KBM-7 (cell line): ENCODE data around the gene TMEM134.

Experiments
- DNase-seq: peaks from one replicate; pipeline ENCODE4 v3.0.0-alpha.2; 2015
- in situ Hi-C: fragments of 300-500 bp; cut with MboI; formaldehyde crosslinking; loops from 2 replicates; pipeline ENCODE4 v1.14.3; 2020; ENCODE audit warnings: low sequenced_read_pairs, low pct_unique_long_range_greater_than_20kb, mixed read lengths

The TMEM134 gene

DNA sequence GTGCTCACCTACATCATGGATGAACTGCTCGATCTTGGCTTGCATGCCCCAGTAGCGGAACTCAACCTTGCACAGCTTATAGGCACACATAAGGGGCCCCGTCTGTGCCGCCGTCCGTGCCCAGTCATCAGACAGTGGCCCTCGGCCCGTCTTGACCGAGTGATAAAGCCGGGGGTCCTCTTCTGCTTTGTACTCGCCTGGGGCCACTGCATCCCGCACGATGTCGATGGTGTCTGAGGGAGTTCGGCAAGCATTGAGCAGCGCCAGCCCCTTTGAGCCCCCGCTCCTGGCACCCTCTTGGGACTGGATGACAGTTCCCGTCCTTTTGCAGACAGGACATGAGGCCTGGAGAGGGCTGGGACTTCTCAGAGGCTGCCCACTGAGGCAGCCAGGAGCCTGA, 32.8 kb upstream of the TMEM134 start:
- no peak for DNase-seq

DNA sequence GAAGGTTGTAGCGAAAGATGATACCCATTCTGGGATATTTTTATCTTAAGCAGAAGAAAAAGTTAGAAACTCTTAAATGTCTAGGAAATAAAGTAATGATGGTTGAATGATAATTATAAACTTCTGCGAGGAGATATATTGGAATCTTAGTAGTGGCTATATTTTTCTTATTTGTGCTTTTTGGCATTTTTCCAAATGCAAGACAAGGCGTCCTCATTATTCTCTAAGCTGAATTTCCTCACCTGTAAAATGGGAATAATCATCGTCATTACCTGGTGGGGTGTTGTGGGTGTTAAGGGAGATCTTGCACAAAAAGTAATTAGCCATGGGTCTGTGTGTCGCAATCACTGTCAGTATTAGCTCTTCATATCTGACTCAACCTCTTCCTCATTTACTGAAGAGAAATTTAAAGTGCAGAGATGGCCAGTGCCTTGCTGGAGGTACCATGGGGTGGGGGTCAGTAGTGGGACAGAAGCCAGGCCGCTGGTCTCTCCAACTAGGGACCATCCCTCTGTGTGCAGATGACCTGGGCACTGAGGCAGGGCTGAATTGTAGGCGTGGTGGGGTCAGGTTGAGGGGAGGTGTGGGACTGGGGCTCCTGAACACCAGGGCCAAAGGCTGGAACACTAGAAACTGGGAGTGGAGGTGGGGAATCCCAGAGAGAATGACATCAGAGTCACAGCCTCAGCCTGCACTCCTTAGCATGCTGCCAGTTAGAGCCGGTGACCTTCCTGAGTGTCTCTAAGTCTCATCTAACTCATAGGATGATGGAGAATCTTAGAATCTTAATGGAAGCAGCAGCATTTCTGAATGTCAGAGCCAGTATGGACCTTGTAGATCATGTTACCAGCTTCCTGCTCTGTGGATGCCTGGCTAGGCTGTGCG, 32.0 kb upstream of the TMEM134 start:
- no peak for DNase-seq
- in situ Hi-C loops = no loop called here

More for the DNA sequence above, 32.8 kb upstream of the TMEM134 start:
- in situ Hi-C loops = no loop called here

DNA sequence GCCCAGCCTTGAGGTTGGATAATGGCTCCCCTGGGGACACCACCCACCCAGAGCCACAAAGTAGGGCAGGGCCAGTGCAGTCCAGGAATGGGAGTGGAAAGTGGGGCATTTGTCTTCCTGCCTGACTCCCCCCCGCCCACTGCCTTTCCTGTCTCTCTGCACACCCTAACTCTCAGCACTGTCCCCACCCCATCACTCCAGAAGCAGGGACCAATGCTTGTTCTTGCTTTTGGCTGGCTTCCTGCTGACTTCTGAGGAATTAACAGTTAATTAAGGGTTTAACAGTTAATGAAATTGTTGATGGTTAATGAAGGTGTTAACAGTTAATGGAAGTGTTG, 31.4 kb upstream of the TMEM134 start:
- in situ Hi-C loops = no loop called here

DNA sequence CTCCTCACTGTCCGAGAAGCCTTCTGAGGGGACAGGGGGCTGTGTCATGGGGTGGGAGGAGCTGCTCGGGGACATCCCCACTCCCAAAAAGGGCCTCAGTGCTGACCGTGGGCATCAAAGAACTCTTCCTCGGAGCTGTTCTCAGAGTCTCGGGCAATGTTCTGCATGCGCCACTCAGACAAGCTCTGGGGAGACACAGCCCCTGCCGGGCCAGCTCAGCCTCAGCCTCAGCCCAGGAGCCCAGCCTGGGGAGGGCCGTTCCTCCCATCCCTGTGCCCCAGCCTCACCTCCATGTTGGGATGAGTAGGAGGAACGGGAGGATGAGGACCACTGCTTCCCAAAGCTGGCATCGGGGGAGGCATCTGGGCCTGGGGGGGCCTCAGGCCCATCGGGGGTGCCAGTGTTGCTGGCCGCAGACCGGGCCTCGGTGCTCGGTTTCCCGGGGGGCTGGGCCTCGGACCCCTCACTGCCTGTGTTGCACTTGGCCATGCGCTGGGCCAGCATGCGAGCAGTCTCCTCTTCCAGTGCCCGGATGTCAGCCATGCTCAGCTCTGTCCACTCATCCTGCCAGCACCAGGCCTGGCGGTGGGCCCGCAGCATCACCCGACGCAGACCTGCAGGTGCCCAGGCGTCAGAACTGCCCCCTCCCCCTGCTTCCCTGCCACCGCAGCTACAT, 30.9 kb upstream of the TMEM134 start:
- no peak for DNase-seq
- in situ Hi-C loops = no loop called here

More for the DNA sequence above, 31.4 kb upstream of the TMEM134 start:
- no peak for DNase-seq

DNA sequence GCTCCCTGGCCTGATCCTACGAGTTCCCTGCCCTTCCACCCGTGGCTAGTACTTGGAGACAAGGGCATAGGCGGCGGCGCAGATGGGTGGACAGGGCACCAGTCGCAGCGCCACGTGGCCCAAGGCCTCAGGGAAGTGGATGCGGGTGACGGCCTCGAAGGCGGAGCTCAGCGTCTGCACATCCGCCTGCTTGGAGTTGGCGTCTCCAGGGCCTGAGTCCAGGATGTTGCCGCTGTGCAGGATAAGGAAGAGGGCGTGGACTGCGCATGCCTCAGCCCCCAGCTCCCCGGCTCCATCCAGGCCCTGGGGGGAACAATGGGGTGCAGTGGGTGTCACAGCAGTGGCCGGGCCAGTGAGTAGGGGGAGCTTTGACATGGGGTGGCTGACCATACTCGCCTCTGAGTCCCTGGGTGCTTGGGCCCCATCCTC, 29.5 kb upstream of the TMEM134 start:
- in situ Hi-C loops = no loop called here
- no peak for DNase-seq

DNA sequence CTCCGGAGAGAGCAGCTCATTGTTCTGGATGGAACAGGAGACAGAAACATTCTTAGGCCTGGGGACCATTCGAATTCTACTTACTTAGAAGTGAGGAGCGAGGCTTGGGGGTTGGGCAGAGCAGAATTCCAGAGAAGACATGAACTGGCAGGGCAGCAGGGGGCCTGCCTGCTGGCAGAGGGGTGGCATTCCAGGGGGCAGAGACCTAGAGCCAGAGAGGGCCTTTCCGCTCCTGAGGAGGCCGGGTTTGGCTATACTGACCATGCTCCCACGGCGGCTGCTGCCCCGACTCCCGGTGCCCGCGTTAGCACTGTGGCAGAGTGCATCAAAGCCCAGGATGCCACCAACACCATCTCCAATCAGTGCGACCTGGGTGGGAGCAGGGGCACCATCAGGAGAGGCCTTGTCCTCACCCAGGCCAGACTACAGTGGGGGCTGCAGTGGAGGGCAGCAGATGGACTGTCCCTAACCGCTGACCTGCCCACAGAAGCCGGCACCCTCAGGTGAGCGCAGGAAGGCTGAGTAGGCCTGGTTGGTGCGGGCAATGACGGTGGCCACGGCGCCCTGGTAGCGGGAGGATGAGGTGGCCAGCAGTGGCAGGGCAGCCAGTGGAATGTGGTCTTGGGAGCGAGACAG, 28.7 kb upstream of the TMEM134 start:
- in situ Hi-C loops = no loop called here
- DNase-seq = no peak

DNA sequence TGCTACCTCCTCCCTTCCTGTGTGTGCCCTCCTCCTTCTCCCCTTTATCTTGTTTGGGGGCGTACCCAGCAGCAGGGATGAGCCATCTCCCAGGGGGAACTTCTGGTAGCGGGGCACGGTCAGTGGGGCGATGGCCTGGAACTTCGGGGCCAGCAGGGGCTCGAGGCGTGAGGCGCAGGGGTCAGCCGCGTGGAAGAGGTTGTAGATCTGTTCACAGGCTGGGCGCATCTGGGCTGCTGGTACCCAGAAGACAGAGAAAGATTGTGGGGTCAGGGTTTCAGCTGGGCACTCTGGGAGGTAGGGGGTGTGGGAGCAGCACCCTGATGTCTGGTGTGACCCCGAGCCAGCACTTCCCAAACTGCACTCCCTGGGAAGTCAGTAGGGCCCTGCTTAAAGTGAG, 27.1 kb upstream of the TMEM134 start:
- no peak for DNase-seq
- in situ Hi-C loops = no loop called here

DNA sequence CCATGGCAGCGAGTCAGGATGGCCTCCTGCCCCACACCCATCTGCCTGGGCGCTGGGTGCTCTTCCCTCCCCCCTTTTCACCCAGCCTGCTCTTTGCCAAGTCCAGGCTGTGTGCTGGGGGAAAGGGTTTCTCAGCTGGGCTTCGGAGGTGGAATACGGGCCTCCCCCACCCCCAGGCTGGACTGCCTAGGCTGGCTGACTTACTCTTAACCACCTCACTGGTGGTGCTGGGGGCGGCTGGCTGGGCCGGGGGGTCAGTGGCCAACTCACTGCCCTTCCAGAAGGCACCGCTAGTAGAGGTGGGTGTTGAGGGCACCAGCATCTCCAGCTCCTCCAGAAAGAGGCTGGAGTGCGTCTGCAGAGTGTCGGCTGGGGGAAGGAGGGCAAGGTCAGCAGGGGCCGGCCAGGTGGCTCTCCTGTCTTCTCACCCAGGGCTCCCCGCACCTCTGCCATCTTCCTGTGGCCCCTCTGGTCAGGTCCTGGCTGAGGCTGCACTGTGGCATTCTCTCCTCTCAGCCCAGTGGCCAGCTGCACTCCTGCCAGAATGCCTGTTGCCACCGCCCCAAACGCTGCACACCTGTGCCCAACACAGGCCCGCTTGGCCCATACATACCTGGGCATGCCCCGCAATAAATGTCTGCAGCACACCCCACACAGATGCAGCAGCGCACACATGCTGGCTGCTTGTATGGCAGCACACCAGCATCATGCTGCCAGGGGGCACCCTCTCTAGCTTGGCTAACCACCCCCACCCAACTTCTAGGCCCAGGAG, 26.4 kb upstream of the TMEM134 start:
- in situ Hi-C loops = no loop called here
- no peak for DNase-seq

DNA sequence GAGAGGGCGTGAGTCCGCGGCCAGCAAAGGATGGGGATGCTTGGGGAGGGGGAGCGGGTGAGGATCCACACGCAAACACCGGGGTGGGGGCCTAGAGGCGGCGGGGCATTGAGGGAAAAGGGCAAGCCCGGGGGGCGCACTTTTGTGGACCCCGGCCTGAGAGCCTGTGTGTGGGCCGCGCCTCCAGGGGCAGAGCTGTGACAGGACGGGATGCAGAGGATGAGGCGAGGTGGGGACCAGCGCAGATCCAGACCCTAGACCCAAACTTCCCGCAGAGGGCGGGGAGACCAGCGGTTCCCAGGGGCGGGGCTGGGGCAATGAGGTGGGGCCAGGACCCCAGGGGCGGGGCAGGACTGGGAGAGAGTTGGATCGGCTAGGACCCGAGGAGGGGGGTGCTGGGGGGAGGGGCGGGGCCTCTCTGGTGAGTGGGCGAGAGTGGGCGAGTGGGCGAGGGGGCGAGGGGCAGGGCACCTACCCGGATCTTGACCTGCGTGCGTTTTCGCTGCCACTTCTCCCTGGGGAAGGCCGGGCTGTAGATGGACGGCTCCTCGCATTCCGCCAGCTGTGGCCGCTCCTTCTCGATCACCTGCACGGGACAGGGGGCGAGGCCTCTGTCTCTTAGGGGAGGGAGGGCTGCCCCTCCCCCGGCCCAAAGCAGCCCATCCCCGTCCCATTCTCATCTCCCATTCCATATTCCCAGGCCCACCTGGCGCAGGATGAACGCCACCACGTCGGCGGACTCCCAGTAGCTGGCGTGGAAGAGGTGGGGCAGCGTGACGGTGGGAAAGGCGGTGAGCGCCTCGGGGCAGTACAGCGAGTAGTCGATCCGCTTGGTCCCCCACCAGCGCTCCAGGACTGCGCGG, 25.6 kb upstream of the TMEM134 start:
- in situ Hi-C loops = no loop called here
- DNase-seq = no peak

DNA sequence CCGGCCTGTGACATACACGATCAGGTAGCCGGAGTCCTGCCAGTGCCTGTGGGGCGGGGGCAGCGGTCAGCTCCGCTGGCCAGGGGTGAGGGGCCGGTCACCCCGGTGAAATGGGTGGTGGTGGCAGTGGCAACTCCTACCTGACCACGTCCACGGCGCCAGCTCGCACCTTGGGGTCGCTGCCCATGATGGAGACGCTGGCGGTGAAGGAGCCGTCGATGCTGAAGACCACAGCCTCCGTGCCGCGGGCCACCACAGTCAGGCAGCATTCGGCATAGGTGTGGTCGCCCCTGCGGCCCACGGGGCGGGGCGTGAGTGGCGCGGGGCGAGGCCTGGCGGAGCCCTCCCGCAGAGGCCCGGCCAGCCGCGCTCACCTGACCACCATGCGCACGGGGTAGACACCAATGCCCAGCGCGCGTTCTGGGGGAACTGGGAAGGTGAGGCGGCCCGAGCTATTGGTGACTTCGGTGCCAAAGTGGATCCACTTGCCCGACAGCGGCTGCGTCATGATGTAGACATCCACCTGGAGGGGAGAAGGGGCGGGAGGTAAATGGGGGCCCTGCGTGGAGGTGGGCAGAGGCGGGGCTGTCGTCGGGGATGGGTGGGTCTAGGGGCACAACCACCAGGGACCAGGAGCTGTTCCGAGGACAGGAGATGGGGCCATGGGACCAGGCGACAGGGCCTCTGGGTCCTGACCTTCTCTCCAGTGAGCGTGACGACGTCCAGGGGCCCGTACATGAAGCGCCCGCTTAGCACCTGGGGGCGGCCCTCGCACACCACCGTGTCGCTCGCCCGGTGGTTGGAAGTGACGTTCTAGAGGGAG, 24.7 kb upstream of the TMEM134 start:
- in situ Hi-C loops = no loop called here
- no peak for DNase-seq

DNA sequence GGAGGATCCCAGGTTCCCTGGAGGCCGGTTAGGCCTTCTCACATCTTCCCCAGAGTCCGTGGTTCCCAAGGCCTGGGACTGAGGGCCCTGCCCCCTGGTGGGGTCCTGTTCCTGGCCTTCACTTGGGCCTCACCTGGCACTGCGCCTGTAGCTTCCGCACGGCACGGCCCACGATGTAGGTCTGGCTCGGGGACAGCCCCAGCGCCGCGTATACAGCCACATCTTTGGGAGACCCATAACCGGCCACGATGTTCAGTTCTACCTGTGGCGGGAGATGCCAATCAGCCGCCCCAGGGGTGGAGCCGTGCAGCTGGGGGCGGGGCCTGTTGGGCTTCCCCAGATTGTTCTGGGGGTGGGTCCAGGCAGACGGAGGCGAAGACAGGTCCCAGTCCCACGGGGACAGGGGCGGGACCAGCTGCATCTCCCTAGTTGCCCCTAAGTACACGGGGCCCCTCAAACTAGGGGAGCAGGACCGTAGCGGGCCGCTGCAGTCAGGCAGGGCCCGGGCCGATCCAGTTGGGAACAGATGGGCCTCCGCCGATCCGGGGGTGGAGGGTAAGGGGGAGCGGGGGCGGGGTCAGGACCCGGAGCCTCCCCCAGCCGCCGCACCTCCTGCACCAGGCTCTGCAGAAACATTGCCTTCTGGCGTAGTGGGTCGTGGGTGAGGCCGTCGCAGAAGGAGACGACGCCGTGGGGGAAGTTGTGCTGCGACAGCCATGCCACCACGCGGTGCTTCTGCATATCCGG, 23.9 kb upstream of the TMEM134 start:
- in situ Hi-C loops = no loop called here
- no peak for DNase-seq

DNA sequence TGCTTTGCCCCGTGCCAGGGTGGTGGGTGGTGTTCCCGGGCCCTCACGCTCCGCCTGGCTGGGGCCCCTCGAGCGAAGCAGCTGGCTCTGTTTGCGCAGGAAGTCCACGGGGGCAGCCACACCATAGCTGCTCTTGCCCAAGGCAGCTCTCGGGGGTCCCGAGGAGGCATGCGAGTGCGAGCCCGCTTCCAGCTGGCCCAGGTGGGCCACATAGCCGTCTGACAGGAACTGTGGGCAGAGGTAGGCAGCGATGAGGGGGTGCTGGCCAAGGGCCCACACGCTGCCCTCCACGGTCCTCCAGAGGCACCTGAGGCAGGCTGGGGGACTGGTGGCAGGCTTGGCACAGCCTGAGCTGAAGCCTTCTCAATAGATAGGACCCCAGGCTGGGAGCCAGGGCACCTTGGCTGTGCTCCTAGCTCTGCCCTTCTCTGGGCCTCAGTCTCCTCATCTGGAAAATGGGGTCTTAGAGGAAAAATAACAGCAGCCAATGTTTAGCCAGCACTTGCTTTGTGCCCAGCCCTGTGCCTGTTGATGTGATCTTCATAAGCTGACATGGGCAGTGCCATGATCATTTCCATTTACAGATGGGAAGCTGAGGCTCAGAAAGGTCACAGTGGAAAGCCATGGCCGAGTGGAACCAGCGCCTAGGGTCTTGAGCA, 23.1 kb upstream of the TMEM134 start:
- DNase-seq = no peak
- in situ Hi-C loops = no loop called here

DNA sequence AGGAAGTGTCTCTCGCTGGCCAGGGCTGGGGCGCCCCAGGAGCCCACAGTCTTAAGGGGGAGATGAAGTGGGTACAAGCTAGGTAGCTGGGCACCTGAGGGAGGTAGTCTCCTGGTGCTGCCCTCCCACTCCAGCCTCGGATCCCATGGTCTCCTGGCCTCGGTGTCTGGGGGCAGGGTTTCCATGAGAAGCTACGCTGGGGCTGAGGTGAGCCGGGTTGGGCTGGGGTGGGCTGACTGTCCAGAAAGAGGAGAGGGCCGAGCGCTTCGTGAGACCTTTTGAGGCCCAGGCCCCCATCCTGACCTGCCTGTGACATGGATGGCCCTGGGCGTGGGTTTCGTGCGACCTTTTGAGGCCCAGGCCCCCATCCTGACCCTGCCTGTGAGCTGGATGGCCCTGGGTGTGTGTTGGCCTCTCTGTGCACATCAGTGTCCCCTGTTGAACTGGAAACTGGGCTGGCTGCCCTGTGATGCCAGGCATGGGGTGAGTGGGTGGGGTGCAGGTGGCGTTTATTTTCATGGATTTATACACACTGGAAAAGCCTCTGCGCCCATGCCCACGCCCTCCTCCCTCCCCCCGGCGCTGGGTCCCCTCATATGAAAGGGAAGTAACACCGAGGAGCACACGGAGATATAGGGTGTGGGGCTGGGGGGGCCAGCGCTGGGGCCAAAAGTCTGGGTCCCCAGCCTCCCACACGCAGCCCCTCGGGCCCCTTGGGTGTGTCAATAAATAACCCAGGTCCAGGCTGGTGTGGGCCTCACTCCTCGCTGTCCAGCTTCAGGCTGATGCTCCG, 22.4 kb upstream of the TMEM134 start:
- in situ Hi-C loops = no loop called here
- DNase-seq = no peak

DNA sequence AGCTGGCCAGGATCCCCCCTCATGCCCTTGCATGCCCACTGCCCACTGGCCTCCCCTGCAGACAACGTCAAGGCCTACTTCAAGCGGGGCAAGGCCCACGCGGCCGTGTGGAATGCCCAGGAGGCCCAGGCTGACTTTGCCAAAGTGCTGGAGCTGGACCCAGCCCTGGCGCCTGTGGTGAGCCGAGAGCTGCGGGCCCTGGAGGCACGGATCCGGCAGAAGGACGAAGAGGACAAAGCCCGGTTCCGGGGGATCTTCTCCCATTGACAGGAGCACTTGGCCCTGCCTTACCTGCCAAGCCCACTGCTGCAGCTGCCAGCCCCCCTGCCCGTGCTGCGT, 21.6 kb upstream of the TMEM134 start:
- in situ Hi-C loops = no loop called here
- DNase-seq = no peak

DNA sequence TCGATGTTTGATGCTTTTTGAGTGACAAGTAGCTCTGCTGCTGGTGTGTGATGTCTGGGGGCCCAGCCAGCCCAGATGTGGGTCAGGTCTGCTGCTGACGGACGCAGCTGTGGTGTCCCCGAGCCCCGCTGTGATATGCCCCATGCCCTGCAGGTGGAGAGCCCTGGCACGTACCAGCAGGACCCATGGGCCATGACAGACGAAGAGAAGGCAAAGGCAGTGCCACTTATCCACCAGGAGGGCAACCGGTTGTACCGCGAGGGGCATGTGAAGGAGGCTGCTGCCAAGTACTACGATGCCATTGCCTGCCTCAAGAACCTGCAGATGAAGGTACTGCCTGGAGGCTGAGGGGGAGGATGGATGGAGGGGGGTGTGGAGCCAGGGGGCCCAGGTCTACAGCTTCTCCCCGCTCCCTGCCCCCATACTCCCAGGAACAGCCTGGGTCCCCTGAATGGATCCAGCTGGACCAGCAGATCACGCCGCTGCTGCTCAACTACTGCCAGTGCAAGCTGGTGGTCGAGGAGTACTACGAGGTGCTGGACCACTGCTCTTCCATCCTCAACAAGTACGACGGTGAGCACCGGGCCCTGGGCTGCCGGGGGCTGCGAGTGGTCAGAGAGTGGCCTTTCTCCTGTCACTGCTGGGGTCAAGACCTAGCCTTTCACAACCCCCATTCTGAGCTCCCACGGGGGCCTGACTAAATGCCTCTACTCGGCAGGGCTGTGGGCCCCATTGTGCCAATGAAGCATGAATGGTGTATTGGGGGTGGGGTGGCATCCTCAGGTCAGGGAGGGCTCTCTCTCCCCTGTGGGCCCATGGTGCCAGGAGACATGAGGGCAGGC, 21.1 kb upstream of the TMEM134 start:
- in situ Hi-C loops = no loop called here
- no peak for DNase-seq
